ENCODE results near the gene SECTM1.

SECTM1 gene

GRCh38 chr17:82315703-82316358, 17.7 kb downstream of the SECTM1 start:
- no peak for DNase-seq (ENCODE audit: low read depth)

GRCh38 chr17:82314727-82315605, 18.6 kb downstream of the SECTM1 start:
- DNase-seq (ENCODE audit: low read depth) = no peak

- no peak for DNase-seq (ENCODE audit: low read depth)
These were observed 19.4 kb downstream of the SECTM1 start for GRCh38 chr17:82314012-82314726.

- DNase-seq (ENCODE audit: low read depth) = no peak
These were observed 20.2 kb downstream of the SECTM1 start for GRCh38 chr17:82313195-82314011.

- DNase-seq (ENCODE audit: low read depth) = no peak
These were observed 21.6 kb downstream of the SECTM1 start for GRCh38 chr17:82311971-82312370.

GRCh38 chr17:82310877-82311276, 22.7 kb downstream of the SECTM1 start:
- no peak for DNase-seq (ENCODE audit: low read depth)

- no peak for DNase-seq (ENCODE audit: low read depth)
These were observed 23.7 kb downstream of the SECTM1 start for GRCh38 chr17:82309656-82310570.

GRCh38 chr17:82305727-82306300, 27.8 kb downstream of the SECTM1 start:
- DNase-seq (ENCODE audit: low read depth) = no peak

- no peak for DNase-seq (ENCODE audit: low read depth)
These were observed 28.5 kb downstream of the SECTM1 start for GRCh38 chr17:82304826-82305726.

GRCh38 chr17:82303944-82304808, 29.4 kb downstream of the SECTM1 start:
- no peak for DNase-seq (ENCODE audit: low read depth)

- no peak for DNase-seq (ENCODE audit: low read depth)
These were observed 30.3 kb downstream of the SECTM1 start for GRCh38 chr17:82302991-82303943.

- DNase-seq (ENCODE audit: low read depth) = no peak
These were observed 31.0 kb downstream of the SECTM1 start for GRCh38 chr17:82302568-82302963.

GRCh38 chr17:82301916-82302567, 31.5 kb downstream of the SECTM1 start:
- no peak for DNase-seq (ENCODE audit: low read depth)

GRCh38 chr17:82301300-82301915, 32.2 kb downstream of the SECTM1 start:
- no peak for DNase-seq (ENCODE audit: low read depth)

GRCh38 chr17:82300707-82301270, 32.8 kb downstream of the SECTM1 start:
- DNase-seq (ENCODE audit: low read depth) = peak; percentile 48

- no peak for DNase-seq (ENCODE audit: low read depth)
These were observed 33.3 kb downstream of the SECTM1 start for GRCh38 chr17:82300228-82300627.

Data from T follicular helper cell (primary cell).